ENCODE results near the gene NUP205.

DNA sequence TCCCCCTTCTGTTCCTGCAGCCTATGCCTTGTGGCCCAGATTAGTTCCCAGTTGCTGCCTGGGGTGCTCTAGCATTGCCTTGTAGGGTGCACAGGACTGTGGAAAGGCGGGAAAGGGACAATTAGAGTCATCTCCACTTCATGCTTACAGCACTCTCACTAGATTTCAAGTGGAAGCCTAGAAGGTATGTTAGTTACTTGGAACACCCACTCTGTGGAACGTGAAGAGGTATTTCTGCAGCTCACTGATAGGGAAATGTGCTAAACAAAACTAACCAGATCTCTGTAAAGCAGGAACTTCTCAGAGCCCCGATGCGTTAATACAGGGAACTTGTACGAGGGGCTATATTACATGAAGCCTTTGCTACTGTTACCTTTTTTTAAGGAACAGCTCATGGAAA is 124.0 kb downstream of the NUP205 start:
- TF ChIP-seq, protein P1, sequence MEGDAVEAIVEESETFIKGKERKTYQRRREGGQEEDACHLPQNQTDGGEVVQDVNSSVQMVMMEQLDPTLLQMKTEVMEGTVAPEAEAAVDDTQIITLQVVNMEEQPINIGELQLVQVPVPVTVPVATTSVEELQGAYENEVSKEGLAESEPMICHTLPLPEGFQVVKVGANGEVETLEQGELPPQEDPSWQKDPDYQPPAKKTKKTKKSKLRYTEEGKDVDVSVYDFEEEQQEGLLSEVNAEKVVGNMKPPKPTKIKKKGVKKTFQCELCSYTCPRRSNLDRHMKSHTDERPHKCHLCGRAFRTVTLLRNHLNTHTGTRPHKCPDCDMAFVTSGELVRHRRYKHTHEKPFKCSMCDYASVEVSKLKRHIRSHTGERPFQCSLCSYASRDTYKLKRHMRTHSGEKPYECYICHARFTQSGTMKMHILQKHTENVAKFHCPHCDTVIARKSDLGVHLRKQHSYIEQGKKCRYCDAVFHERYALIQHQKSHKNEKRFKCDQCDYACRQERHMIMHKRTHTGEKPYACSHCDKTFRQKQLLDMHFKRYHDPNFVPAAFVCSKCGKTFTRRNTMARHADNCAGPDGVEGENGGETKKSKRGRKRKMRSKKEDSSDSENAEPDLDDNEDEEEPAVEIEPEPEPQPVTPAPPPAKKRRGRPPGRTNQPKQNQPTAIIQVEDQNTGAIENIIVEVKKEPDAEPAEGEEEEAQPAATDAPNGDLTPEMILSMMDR (IDR thresholded peaks at IDR 0.05; ENCODE audit: low read depth, low read length) = no peak
- no peak for TF ChIP-seq EZH2phosphoT487 (IDR thresholded peaks at IDR 0.05; ENCODE audit: low read depth)
